Fibroblast of skin of right biceps (primary cell): Measurements from ENCODE around the gene MBTD1.
A peak's percentile ranks its signal among the peaks of the same experiment; 100 is the strongest.
"Not testable (repeated sequence)": the region's sequence is repeated elsewhere in the genome, so short reads cannot be mapped to it uniquely, and the experiment has no call there.

Experiments used
- DNase-seq: peaks from one replicate; pipeline ENCODE4 v3.0.0-alpha.2; 2013

The MBTD1 gene

GRCh38 chr17:51185763-51186332 lies 74.0 kb downstream of the MBTD1 start:
- no peak for DNase-seq

- no peak for DNase-seq
These were observed 75.7 kb downstream of the MBTD1 start for GRCh38 chr17:51184124-51184523.

GRCh38 chr17:51180486-51180885 lies 79.4 kb downstream of the MBTD1 start:
- DNase-seq: no peak

GRCh38 chr17:51172030-51172429 lies 87.8 kb downstream of the MBTD1 start:
- not testable (repeated sequence) for DNase-seq

- DNase-seq: no peak
These were observed 89.1 kb downstream of the MBTD1 start for GRCh38 chr17:51170736-51171135.

- no peak for DNase-seq
These were observed 90.5 kb downstream of the MBTD1 start for GRCh38 chr17:51169340-51169739.

GRCh38 chr17:51166987-51167931 lies 92.6 kb downstream of the MBTD1 start:
- peak; percentile 54 for DNase-seq

- DNase-seq: peak; percentile 87
These were observed 93.5 kb downstream of the MBTD1 start, which contains the start of gene NME2 for GRCh38 chr17:51166198-51166986. Gene NME2, plus strand, starts transcription at chr17:51166411. Its CDS starts 420 bp downstream, at chr17:51166831.

- peak; percentile 18 for DNase-seq
These were observed 94.1 kb downstream of the MBTD1 start for GRCh38 chr17:51165680-51166197.

GRCh38 chr17:51164911-51165679 lies 94.8 kb downstream of the MBTD1 start:
- no peak for DNase-seq

- DNase-seq: no peak
These were observed 98.3 kb downstream of the MBTD1 start for GRCh38 chr17:51161541-51161940.

GRCh38 chr17:51159604-51160003 lies 100.2 kb downstream of the MBTD1 start:
- DNase-seq: no peak

GRCh38 chr17:51155416-51155815 lies 104.4 kb downstream of the MBTD1 start:
- DNase-seq: no peak

- DNase-seq: no peak
These were observed 105.7 kb downstream of the MBTD1 start for GRCh38 chr17:51154176-51154575.

- DNase-seq: peak; percentile 99
These were observed 106.4 kb downstream of the MBTD1 start, which contains the start of gene NME1 for GRCh38 chr17:51153210-51154072. Gene NME1, plus strand, starts transcription at chr17:51153559. Its CDS starts 2,096 bp downstream, at chr17:51155655.

GRCh38 chr17:51152766-51153209 lies 107.1 kb downstream of the MBTD1 start:
- peak; percentile 22 for DNase-seq

- DNase-seq: no peak
These were observed 108.9 kb downstream of the MBTD1 start for GRCh38 chr17:51150932-51151331.

- no peak for DNase-seq
These were observed 110.7 kb downstream of the MBTD1 start for GRCh38 chr17:51149163-51149562.

GRCh38 chr17:51147650-51148049 lies 112.2 kb downstream of the MBTD1 start:
- peak; percentile 35 for DNase-seq

- no peak for DNase-seq
These were observed 115.4 kb downstream of the MBTD1 start for GRCh38 chr17:51144266-51145022.
